ENCODE data around the gene ARL10. TPM values are rescaled to one million over a fixed set of nuclear protein-coding genes. Genes with fewer than 3 reads are reported as not detected.
A peak's percentile ranks its signal among the peaks of the same experiment; 100 is the strongest.
"Not testable (repeated sequence)": the region's sequence is repeated elsewhere in the genome, so short reads cannot be mapped to it uniquely, and the experiment has no call there.

The ARL10 gene
- total RNA-seq, 1 experiment from 2014 or later: 2.5 TPM

- no peaks in the 10 kb centered on the region for H3K4me1 ChIP-seq (replicated peaks)
- DNase-seq (ENCODE audit: low read depth in 1 of 2, low spot score in 2 of 2): no peak
- H3K4me3 ChIP-seq: no peak overlapping the region
- H3K9me3 ChIP-seq (replicated peaks): no peaks in the 10 kb centered on the region
- no peak overlapping the region for H3K27ac ChIP-seq
- H3K27me3 ChIP-seq (replicated peaks): no peaks in the 10 kb centered on the region
- H3K36me3 ChIP-seq: peaks cover 61% of the 10 kb centered on the region
Measured at GRCh38 chr5:176405656-176406435, 40.6 kb downstream of the ARL10 start.

GRCh38 chr5:176406436-176407052, 41.3 kb downstream of the ARL10 start:
- H3K27ac ChIP-seq: no peak overlapping the region
- 0 out of 2 replicates have a peak, but pooled peaks cover under 1% of the 10 kb centered on the region for H3K4me1 ChIP-seq (replicated peaks)
- H3K9me3 ChIP-seq (replicated peaks): no peaks in the 10 kb centered on the region
- no peak for DNase-seq (ENCODE audit: low read depth in 1 of 2, low spot score in 2 of 2)
- no peak overlapping the region for H3K4me3 ChIP-seq
- peaks cover 64% of the 10 kb centered on the region for H3K36me3 ChIP-seq
- no peaks in the 10 kb centered on the region for H3K27me3 ChIP-seq (replicated peaks)

GRCh38 chr5:176407456-176408251, 42.4 kb downstream of the ARL10 start:
- H3K36me3 ChIP-seq: peaks cover 62% of the 10 kb centered on the region
- 0 out of 2 replicates have a peak, but pooled peaks cover 3% of the 10 kb centered on the region for H3K4me1 ChIP-seq (replicated peaks)
- H3K4me3 ChIP-seq: no peak overlapping the region
- H3K27me3 ChIP-seq (replicated peaks): no peaks in the 10 kb centered on the region
- DNase-seq (ENCODE audit: low read depth in 1 of 2, low spot score in 2 of 2): no peak
- no peak overlapping the region for H3K27ac ChIP-seq
- no peaks in the 10 kb centered on the region for H3K9me3 ChIP-seq (replicated peaks)

- H3K36me3 ChIP-seq: peaks cover 62% of the 10 kb centered on the region
- H3K9me3 ChIP-seq (replicated peaks); DNase-seq (ENCODE audit: low read depth in 1 of 2, low spot score in 2 of 2); H3K4me1 ChIP-seq (replicated peaks); H3K27me3 ChIP-seq (replicated peaks); H3K27ac ChIP-seq; H3K4me3 ChIP-seq: not testable (repeated sequence)
Measured at GRCh38 chr5:176408252-176408573, 42.9 kb downstream of the ARL10 start.

GRCh38 chr5:176408590-176408989, 43.3 kb downstream of the ARL10 start:
- Histone ChIP-seq H3K4me3 (no peak overlapping the region), H3K27me3 (replicated peaks) (no peaks in the 10 kb centered on the region), H3K36me3 (peaks cover 60% of the 10 kb centered on the region), H3K27ac (no peak overlapping the region), H3K9me3 (replicated peaks) (no peaks in the 10 kb centered on the region), H3K4me1 (replicated peaks) (0 out of 2 replicates have a peak, but pooled peaks cover 3% of the 10 kb centered on the region)
- no peak for DNase-seq (ENCODE audit: low read depth in 1 of 2, low spot score in 2 of 2)

- Histone ChIP-seq H3K4me3 (no peak overlapping the region), H3K27me3 (replicated peaks) (no peaks in the 10 kb centered on the region), H3K27ac (no peak overlapping the region), H3K4me1 (replicated peaks) (0 out of 2 replicates have a peak, but pooled peaks cover 3% of the 10 kb centered on the region), H3K9me3 (replicated peaks) (no peaks in the 10 kb centered on the region), H3K36me3 (peaks cover 49% of the 10 kb centered on the region)
- no peak for DNase-seq (ENCODE audit: low read depth in 1 of 2, low spot score in 2 of 2)
Measured at GRCh38 chr5:176409765-176410164, 44.5 kb downstream of the ARL10 start.

GRCh38 chr5:176410486-176411180, 45.3 kb downstream of the ARL10 start:
- H3K27me3 ChIP-seq (replicated peaks): no peaks in the 10 kb centered on the region
- no peak overlapping the region for H3K4me3 ChIP-seq
- no peak for DNase-seq (ENCODE audit: low read depth in 1 of 2, low spot score in 2 of 2)
- H3K4me1 ChIP-seq (replicated peaks): peaks cover 9% of the 10 kb centered on the region
- H3K27ac ChIP-seq: no peak overlapping the region
- peaks cover 42% of the 10 kb centered on the region for H3K36me3 ChIP-seq
- H3K9me3 ChIP-seq (replicated peaks): no peaks in the 10 kb centered on the region

- no peak overlapping the region for H3K27ac ChIP-seq
- peaks cover 24% of the 10 kb centered on the region for H3K4me1 ChIP-seq (replicated peaks)
- H3K9me3 ChIP-seq (replicated peaks): peaks cover 3% of the 10 kb centered on the region; the same call in 1 of the 2 replicates
- no peak overlapping the region for H3K4me3 ChIP-seq
- H3K27me3 ChIP-seq (replicated peaks): no peaks in the 10 kb centered on the region
- no peak for DNase-seq (ENCODE audit: low read depth in 1 of 2, low spot score in 2 of 2)
- H3K36me3 ChIP-seq: peaks cover 30% of the 10 kb centered on the region
Measured at GRCh38 chr5:176412517-176413254, 47.4 kb downstream of the ARL10 start.

- H3K4me3 ChIP-seq: no peak overlapping the region
- DNase-seq (ENCODE audit: low read depth in 1 of 2, low spot score in 2 of 2): no peak
- H3K27ac ChIP-seq: no peak overlapping the region
- H3K9me3 ChIP-seq (replicated peaks): peaks cover 3% of the 10 kb centered on the region; the same call in 1 of the 2 replicates
- H3K36me3 ChIP-seq: peaks cover 28% of the 10 kb centered on the region
- H3K4me1 ChIP-seq (replicated peaks): peaks cover 24% of the 10 kb centered on the region
- no peaks in the 10 kb centered on the region for H3K27me3 ChIP-seq (replicated peaks)
Measured at GRCh38 chr5:176413255-176413565, 47.9 kb downstream of the ARL10 start.

- no peaks in the 10 kb centered on the region for H3K27me3 ChIP-seq (replicated peaks)
- peaks cover 24% of the 10 kb centered on the region for H3K4me1 ChIP-seq (replicated peaks)
- peaks cover 28% of the 10 kb centered on the region for H3K36me3 ChIP-seq
- no peak for DNase-seq (ENCODE audit: low read depth in 1 of 2, low spot score in 2 of 2)
- no peak overlapping the region for H3K4me3 ChIP-seq
- no peak overlapping the region for H3K27ac ChIP-seq
- H3K9me3 ChIP-seq (replicated peaks): peaks cover 3% of the 10 kb centered on the region; the same call in 1 of the 2 replicates
Measured at GRCh38 chr5:176413709-176414191, 48.5 kb downstream of the ARL10 start.

GRCh38 chr5:176414704-176415103, 49.4 kb downstream of the ARL10 start:
- Histone ChIP-seq H3K27ac (no peak overlapping the region), H3K4me3 (no peak overlapping the region), H3K9me3 (replicated peaks) (peaks cover 3% of the 10 kb centered on the region; the same call in 1 of the 2 replicates), H3K4me1 (replicated peaks) (peaks cover 24% of the 10 kb centered on the region), H3K27me3 (replicated peaks) (no peaks in the 10 kb centered on the region), H3K36me3 (peaks cover 24% of the 10 kb centered on the region)
- DNase-seq (ENCODE audit: low read depth in 1 of 2, low spot score in 2 of 2): no peak

- H3K9me3 ChIP-seq (replicated peaks): peaks cover 5% of the 10 kb centered on the region; the same call in 1 of the 2 replicates
- peak overlapping the region; percentile 86 for H3K27ac ChIP-seq
- peaks cover 24% of the 10 kb centered on the region for H3K4me1 ChIP-seq (replicated peaks)
- H3K4me3 ChIP-seq: peak overlapping the region; percentile 98
- no peak for DNase-seq (ENCODE audit: low read depth in 1 of 2, low spot score in 2 of 2)
- H3K27me3 ChIP-seq (replicated peaks): no peaks in the 10 kb centered on the region
- H3K36me3 ChIP-seq: peaks cover 17% of the 10 kb centered on the region
Measured at GRCh38 chr5:176415240-176415951, 50.1 kb downstream of the ARL10 start.

Data from SJSA1 (cell line).